ENCODE measurements around the gene TTLL11.

Gene TTLL11

DNA sequence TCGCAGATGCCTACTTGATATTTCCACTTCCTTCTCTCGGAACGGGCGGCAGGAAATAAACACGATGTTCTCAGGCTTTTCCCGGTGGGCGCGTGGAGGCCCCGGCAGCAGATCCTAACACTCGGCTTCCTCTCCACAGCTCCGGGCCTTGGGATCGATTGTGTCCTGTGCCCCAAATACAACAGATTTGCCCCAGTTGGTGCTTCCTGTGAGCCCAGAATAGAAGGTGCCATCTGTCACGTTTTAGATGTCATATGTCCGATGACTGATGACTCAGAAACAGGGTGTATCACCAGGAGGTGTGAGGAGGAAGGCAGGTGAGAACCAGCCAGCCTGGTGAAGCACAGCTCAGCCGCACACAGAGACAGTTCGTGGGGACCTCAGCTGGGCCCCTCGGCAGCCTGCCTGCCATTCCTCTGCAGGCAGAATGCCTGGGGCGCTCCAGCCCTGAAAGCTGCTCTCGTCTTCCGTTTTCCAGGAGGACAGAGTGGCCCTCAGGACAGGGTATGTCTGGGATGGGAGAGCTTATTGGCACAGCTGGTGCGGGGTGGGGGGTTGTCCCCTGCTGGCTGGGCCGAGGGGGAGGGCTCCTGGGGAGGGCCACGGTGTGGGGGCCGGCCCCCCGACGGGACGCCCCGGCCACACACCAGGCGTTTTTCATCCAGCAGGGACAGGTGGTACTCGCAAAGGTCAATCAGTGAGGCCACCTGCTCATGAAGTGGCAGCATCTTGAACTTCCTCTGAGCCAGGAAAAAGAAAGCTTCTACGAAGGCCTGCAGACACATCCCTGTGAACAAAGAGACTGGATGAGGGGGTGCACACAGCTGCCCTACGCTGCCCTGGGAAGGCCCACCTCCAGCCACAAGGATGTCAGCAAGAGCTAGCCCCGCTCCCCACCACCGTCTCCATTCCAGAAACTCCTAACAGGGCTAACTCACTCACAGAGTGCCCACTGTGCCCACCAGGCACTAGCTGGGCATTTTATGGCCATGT lies 270.7 kb downstream of the TTLL11 start:
- TF ChIP-seq, protein P1, sequence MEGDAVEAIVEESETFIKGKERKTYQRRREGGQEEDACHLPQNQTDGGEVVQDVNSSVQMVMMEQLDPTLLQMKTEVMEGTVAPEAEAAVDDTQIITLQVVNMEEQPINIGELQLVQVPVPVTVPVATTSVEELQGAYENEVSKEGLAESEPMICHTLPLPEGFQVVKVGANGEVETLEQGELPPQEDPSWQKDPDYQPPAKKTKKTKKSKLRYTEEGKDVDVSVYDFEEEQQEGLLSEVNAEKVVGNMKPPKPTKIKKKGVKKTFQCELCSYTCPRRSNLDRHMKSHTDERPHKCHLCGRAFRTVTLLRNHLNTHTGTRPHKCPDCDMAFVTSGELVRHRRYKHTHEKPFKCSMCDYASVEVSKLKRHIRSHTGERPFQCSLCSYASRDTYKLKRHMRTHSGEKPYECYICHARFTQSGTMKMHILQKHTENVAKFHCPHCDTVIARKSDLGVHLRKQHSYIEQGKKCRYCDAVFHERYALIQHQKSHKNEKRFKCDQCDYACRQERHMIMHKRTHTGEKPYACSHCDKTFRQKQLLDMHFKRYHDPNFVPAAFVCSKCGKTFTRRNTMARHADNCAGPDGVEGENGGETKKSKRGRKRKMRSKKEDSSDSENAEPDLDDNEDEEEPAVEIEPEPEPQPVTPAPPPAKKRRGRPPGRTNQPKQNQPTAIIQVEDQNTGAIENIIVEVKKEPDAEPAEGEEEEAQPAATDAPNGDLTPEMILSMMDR (IDR thresholded peaks at IDR 0.05; ENCODE audit: extremely low read depth, insufficient read depth, missing control alignments) = no peak
- DNase-seq (ENCODE audit: low spot score) = no peak
- in situ Hi-C loops (cut with MboI; ENCODE audit: low pct_unique_long_range_greater_than_20kb, low sequenced_read_pairs, unreplicated experiment) = no loop called here

DNA sequence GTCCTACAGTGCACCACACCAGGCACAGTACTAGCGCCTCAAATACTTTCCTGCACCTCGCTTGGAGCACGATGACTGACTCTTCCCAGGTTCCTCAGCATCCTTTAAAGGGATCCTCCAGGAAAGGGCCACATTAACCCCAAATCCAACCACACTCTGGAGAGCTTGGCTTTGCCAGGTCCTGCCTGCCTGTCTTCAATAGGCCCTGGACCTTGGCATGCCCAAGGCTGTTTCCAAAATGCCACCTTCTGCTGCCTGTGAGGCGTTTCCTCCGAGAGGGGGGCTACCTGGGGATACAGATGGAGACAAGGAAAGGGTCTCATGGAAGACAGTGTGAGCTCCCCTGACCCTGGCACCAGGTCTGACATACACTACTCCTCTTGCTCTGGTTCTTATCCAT lies 271.8 kb downstream of the TTLL11 start:
- no peak for DNase-seq (ENCODE audit: low spot score)
- in situ Hi-C loops (cut with MboI; ENCODE audit: low pct_unique_long_range_greater_than_20kb, low sequenced_read_pairs, unreplicated experiment) = no loop called here
- TF ChIP-seq, protein P1 (IDR thresholded peaks at IDR 0.05; ENCODE audit: extremely low read depth, insufficient read depth, missing control alignments) = no peak

DNA sequence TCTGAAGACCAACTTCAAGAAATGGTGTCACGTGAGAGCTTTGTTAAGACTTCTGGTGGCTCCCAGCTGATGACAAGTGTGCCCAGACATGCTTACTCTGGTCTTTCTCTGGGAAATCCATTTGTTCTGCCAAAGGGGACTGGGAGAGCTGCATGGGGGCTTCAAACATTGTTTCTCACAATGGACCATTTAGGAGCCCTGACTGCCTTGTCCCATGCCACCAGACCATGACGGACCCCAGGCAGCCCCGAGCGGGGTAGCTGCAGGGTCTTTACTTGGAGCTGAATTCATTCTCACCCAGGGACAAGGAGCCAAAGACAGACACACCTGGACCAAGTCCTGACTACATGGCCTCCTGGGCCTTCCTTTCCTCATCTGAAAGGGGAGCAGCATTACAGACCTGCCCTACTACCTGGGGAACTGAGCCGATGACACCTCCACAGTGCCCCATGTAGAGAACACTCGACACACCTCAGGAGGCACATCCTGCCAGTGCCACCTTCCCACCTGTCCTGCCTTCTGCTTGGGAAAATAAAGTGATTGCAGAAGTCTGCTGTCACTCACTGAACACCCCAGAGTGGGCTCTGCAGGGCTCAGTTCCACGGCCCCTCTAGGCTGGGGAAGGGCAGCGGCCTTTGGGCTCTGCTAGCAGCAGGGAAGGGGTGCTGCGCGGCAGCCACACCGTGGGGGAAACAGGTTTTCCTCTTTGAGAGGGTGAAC lies 272.7 kb downstream of the TTLL11 start:
- in situ Hi-C loops (cut with MboI; ENCODE audit: low pct_unique_long_range_greater_than_20kb, low sequenced_read_pairs, unreplicated experiment) = no loop called here
- no peak for DNase-seq (ENCODE audit: low spot score)
- TF ChIP-seq, protein P1 (IDR thresholded peaks at IDR 0.05; ENCODE audit: extremely low read depth, insufficient read depth, missing control alignments) = no peak

DNA sequence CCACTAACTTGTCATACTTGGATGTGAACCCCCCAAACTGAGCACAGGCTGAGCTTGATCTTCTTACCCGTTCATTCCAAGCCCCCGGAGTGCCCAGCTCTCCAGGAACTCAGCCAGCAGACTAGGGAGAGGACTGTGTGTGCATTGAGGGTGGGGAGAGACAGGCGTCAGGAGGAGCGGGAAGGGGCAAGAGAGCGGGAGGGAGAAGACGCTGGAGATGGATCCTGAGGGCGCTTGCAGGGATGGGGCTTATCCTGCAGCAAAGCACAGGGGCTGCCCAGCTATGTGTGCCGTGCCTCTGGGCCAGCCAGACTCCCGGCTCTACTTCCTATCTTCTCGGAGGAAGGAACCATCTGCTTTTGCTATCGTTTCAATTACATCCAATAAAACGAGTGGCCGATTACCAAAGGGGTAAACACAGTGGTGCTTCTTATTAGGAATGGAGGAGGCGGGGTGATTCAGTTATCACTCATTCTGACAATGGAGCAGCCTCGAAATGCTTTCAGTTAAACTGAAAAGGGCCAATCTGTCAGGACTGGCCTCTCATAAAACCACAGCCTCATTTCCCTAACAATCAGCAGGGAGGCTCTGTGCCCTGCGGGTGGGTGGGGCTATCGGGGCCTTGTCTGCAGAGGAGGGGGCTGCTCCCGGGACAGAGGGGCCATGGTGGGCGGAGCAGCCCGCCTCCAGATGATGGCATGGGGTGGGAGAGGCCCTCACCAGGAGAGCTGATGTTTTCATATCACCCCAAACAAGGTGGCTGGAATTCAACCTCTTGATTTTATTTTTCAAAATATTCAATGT lies 273.5 kb downstream of the TTLL11 start:
- DNase-seq (ENCODE audit: low spot score) = no peak
- in situ Hi-C loops (cut with MboI; ENCODE audit: low pct_unique_long_range_greater_than_20kb, low sequenced_read_pairs, unreplicated experiment) = no loop called here
- TF ChIP-seq, protein P1 (IDR thresholded peaks at IDR 0.05; ENCODE audit: extremely low read depth, insufficient read depth, missing control alignments) = no peak

DNA sequence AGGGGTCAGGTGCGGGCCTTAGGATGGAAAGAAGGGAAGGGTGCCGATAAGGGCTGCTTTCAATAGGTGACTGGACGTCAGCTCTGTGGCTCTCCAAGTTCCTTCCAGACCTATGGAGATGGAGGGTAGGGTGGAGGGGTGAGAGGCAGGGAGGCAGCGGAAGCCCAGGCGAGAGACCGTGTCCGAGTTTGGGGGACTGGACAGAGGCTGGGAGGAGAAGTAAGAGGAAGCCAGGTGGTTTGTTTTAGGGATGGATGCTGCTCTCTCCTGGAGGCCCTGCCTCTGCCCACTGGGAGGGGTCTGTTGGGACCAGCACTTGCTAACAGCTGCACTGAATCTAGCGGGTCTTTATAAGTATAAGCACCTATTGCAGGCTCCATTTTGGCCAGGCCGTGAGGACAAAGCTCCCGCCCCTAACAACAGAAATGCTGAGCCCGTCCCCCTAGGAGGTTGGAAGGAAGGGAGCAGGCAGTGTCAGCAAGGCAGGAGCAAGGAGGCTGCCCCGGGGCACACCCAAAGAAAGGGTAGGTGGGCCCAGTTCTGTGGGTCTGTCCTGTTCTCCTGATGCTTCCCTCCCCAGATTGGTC lies 274.2 kb downstream of the TTLL11 start:
- TF ChIP-seq, protein P1 (IDR thresholded peaks at IDR 0.05; ENCODE audit: extremely low read depth, insufficient read depth, missing control alignments) = no peak
- DNase-seq (ENCODE audit: low spot score) = no peak
- in situ Hi-C loops (cut with MboI; ENCODE audit: low pct_unique_long_range_greater_than_20kb, low sequenced_read_pairs, unreplicated experiment) = no loop called here

Data from GM13977 (cell line).